WTC11 (cell line): ENCODE data around the gene ENTR1. TPM values are rescaled to one million over a fixed set of nuclear protein-coding genes. Genes with fewer than 3 reads are reported as not detected.

ENCODE experiments used
- ATAC-seq: fragments of 200-7000 bp; cut with Tn5 transposase; 2 replicates; pipeline ENCODE4 v1.10.0; 2021; ENCODE audit warnings: mild to moderate bottlenecking, moderate library complexity
- CTCF ChIA-PET: fragments of 300-600 bp; sonication (Branson Sonifier 250); formaldehyde crosslinking; loops from one replicate; lab custom pipeline; 2021; ENCODE audit warnings: antibody characterized with exemption; lab: Charles Lee
- POLR2A ChIA-PET: fragments of 350-600 bp; sonication (Branson Sonifier 250); formaldehyde crosslinking; loops from one replicate; lab custom pipeline; 2021; ENCODE audit warnings: antibody characterized with exemption; lab: Charles Lee
- DNase-seq: peaks from one replicate; pipeline ENCODE4 v3.0.0; 2021; ENCODE audit warnings: low spot score
- H3K27ac Mint-ChIP-seq: 2 replicates; pipeline ENCODE4 v1.8.0; 2021; ENCODE audit warnings: mixed read lengths
- H3K27me3 Mint-ChIP-seq: 2 replicates; pipeline ENCODE4 v1.8.0; 2021; ENCODE audit warnings: low read depth, mild to moderate bottlenecking, moderate library complexity, mixed read lengths
- H3K36me3 Mint-ChIP-seq: 2 replicates; pipeline ENCODE4 v1.8.0; 2021; ENCODE audit warnings: mixed read lengths
- H3K4me1 Mint-ChIP-seq: 2 replicates; pipeline ENCODE4 v1.8.0; 2022; ENCODE audit warnings: mixed read lengths
- H3K4me3 Mint-ChIP-seq: 2 replicates; pipeline ENCODE4 v1.8.0; 2021; ENCODE audit warnings: mild to moderate bottlenecking, moderate library complexity, mixed read lengths
- H3K9me3 Mint-ChIP-seq: 2 replicates; pipeline ENCODE4 v1.8.0; 2021; ENCODE audit warnings: mixed read lengths
- HMGXB4 ChIP-seq: sonication (generic); formaldehyde crosslinking; IDR thresholded peaks from 2 replicates; pipeline ENCODE4 v1.8.1; 2023; ENCODE audit warnings: mild to moderate bottlenecking, moderate library complexity, missing genetic modification reagents
- MLX ChIP-seq: sonication (generic); formaldehyde crosslinking; IDR thresholded peaks from 2 replicates; pipeline ENCODE4 v1.8.1; 2023; ENCODE audit warnings: mild to moderate bottlenecking, missing genetic modification reagents, moderate library complexity
- MXD4 ChIP-seq: fragments of 250-450 bp; sonication (Bioruptor Pico); IDR thresholded peaks from 2 replicates; pipeline ENCODE4 v1.8.0; 2021; ENCODE audit warnings: mild to moderate bottlenecking, moderate library complexity, borderline replicate concordance
- RELA ChIP-seq: sonication (generic); formaldehyde crosslinking; IDR thresholded peaks from 2 replicates; pipeline ENCODE4 v1.8.1; 2022; ENCODE audit warnings: missing genetic modification reagents, mild to moderate bottlenecking, borderline replicate concordance
- RORB ChIP-seq: fragments of 250-450 bp; sonication (Bioruptor Pico); IDR thresholded peaks from 2 replicates; pipeline ENCODE4 v1.9.0; 2021; ENCODE audit warnings: mild to moderate bottlenecking
- SMAD4 ChIP-seq: sonication (generic); formaldehyde crosslinking; IDR thresholded peaks from 2 replicates; pipeline ENCODE4 v1.8.0; 2022; ENCODE audit warnings: mild to moderate bottlenecking, missing genetic modification reagents
- STAT6 ChIP-seq: sonication (generic); formaldehyde crosslinking; conservative IDR thresholded peaks from 2 replicates; pipeline ENCODE4 v1.8.1; 2023; ENCODE audit warnings: mild to moderate bottlenecking, low read depth, missing genetic modification reagents, moderate library complexity
- ZNF219 ChIP-seq: sonication (generic); formaldehyde crosslinking; IDR thresholded peaks from 2 replicates; pipeline ENCODE4 v1.8.0; 2023; ENCODE audit warnings: missing genetic modification reagents, mild to moderate bottlenecking, borderline replicate concordance
- ZNF232 ChIP-seq: sonication (generic); formaldehyde crosslinking; IDR thresholded peaks from 2 replicates; pipeline ENCODE4 v1.8.0; 2022; ENCODE audit warnings: mild to moderate bottlenecking, missing genetic modification reagents
- ZNF263 ChIP-seq: sonication (generic); formaldehyde crosslinking; IDR thresholded peaks from 2 replicates; pipeline ENCODE4 v1.8.1; 2022; ENCODE audit warnings: low read depth, mild to moderate bottlenecking, moderate library complexity, missing genetic modification reagents
- ZNF671 ChIP-seq: fragments of 250-450 bp; sonication (Bioruptor Pico); IDR thresholded peaks from 2 replicates; pipeline ENCODE4 v1.8.0; 2021; ENCODE audit warnings: mild to moderate bottlenecking
- total RNA-seq: library from RNA; stranded (reverse); gene quantifications from 3 replicates; pipeline ENCODE4 v1.2.3, GENCODE V29; 2021

Gene ENTR1
- total RNA-seq, 1 experiment from 2014 or later, result 140 TPM

GRCh38 chr9:136403915-136404800 is 6.3 kb downstream of the ENTR1 start (continued):
- no peak for TF ChIP-seq MXD4 (CRISPR knock-in tag)

GRCh38 chr9:136403538-136403914 is 6.9 kb downstream of the ENTR1 start:
- ATAC-seq (no peak), DNase-seq (no peak)
- H3K27me3 Mint-ChIP-seq, result no peaks in the 10 kb centered on the region
- H3K9me3 Mint-ChIP-seq, result no peaks in the 10 kb centered on the region
- H3K4me3 Mint-ChIP-seq, result no peak overlapping the region
- H3K27ac Mint-ChIP-seq, result no peak overlapping the region
- TF ChIP-seq SMAD4 (no peak), ZNF671 (CRISPR knock-in tag) (no peak), ZNF219 (CRISPR knock-in tag) (no peak), STAT6 (CRISPR knock-in tag) (no peak), ZNF232 (no peak)
- ChIA-PET CTCF (interaction anchor here (1.3 kb wide), 1 partner anchor 14 kb away, joined by 3 read pairs; no protein-coding TSS in a partner anchor), POLR2A (no interaction called here)
- peaks cover 10% of the 10 kb centered on the region for H3K4me1 Mint-ChIP-seq
- peaks cover 48% of the 10 kb centered on the region for H3K36me3 Mint-ChIP-seq

GRCh38 chr9:136402067-136402466 is 8.3 kb downstream of the ENTR1 start:
- CTCF ChIA-PET, result interaction anchor here (0.6 to 2.1 kb wide), 5 partner anchors 25 to 63 kb away, joined by 3 to 18 read pairs (median 5); partner anchors contain the start of gene DNLZ
- H3K4me1 Mint-ChIP-seq, result peaks cover 9% of the 10 kb centered on the region

More at GRCh38 chr9:136402067-136402466, 8.3 kb downstream of the ENTR1 start:
- Mint-ChIP-seq H3K27ac (no peak overlapping the region), H3K9me3 (no peaks in the 10 kb centered on the region), H3K27me3 (no peaks in the 10 kb centered on the region)
- POLR2A ChIA-PET, result interaction anchor here (1.5 kb wide), 1 partner anchor 8 kb away, joined by 3 read pairs; no protein-coding TSS in a partner anchor
- no peak for DNase-seq
- ATAC-seq, result no peak
- TF ChIP-seq ZNF263 (CRISPR knock-in tag), result no peak
- TF ChIP-seq RORB (CRISPR knock-in tag), result no peak
- TF ChIP-seq MLX (CRISPR knock-in tag), result no peak
- TF ChIP-seq RELA, result no peak
- no peak for TF ChIP-seq HMGXB4
- TF ChIP-seq, all 79 proteins: peak for 0
- Mint-ChIP-seq H3K36me3 (peaks cover 42% of the 10 kb centered on the region), H3K4me3 (no peak overlapping the region)
